ENCODE data around the gene DHCR24.
"Not testable (repeated sequence)": the region's sequence is repeated elsewhere in the genome, so short reads cannot be mapped to it uniquely, and the experiment has no call there.

Gene DHCR24, protein sequence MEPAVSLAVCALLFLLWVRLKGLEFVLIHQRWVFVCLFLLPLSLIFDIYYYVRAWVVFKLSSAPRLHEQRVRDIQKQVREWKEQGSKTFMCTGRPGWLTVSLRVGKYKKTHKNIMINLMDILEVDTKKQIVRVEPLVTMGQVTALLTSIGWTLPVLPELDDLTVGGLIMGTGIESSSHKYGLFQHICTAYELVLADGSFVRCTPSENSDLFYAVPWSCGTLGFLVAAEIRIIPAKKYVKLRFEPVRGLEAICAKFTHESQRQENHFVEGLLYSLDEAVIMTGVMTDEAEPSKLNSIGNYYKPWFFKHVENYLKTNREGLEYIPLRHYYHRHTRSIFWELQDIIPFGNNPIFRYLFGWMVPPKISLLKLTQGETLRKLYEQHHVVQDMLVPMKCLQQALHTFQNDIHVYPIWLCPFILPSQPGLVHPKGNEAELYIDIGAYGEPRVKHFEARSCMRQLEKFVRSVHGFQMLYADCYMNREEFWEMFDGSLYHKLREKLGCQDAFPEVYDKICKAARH

GRCh38 chr1:54886724-54887664 is at the start of gene DHCR24:
Gene DHCR24, minus strand, starts transcription at chr1:54887195. Its CDS starts 76 bp downstream, at chr1:54887119.
- DNase-seq (ENCODE audit: low read depth in 2 of 2) = peak; percentile 61 to 75

DNA sequence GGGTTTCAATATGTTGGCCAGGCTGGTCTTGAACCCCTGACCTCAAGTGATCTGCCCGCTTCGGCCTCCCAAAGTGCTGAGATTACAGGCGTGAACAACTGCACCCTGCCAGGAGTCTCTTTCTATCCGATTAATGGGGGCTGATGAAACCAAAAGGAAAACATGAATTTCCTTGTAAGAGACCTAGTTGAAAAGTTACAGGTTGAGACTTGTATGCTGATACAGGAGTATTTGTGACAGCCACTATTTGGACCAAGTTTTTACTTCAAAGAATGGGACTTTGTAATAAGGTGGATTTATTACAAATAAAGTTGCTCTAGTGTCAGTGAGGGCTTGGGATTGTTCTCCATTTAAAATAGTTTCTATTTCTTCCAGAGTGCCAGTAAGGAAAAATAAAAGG is 49.8 kb upstream of the DHCR24 start:
- no peak for DNase-seq (ENCODE audit: low read depth in 2 of 2)

DNA sequence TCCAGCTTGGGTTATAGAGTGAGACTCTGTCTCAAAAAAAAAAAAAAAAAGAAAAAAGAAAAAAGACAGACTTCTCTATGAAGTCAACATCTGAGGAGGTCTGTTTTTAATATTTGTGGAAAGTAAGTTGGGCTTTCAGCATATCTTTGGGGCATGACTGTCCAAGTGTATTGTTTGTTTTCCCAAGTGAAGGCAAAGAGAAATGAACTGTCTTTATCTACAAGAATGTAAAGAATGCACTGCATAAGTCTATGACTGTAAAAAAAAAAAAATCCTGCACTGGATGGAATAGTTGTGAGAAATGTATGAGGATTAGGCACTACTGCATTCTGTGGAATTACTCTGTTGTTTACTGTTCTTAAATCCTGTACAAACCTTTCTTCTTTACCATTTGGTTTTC is 47.9 kb upstream of the DHCR24 start:
- no peak for DNase-seq (ENCODE audit: low read depth in 2 of 2)

DNA sequence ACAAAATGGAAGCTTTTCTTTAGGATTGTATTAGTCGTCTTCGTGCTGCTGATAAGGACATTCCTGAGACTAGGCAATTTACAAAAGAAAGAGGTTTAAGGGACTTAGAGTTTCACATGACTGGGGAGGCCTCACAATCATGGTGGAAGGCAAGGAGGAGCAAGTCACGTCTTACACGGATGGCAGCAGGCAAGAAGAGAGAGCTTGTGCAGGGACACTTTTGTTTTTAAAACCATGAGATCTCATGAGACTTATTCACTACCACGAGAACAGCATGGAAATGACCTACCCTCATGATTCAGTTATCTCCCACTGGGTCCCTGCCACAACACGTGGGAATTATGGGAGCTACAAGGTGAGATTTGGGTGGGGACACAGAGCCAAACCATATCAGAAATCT is 47.1 kb upstream of the DHCR24 start:
- not testable (repeated sequence) for DNase-seq (ENCODE audit: low read depth in 2 of 2)

- no peak for DNase-seq (ENCODE audit: low read depth in 2 of 2)
These were observed 44.4 kb upstream of the DHCR24 start for GRCh38 chr1:54931275-54931840.

- no peak for DNase-seq (ENCODE audit: low read depth in 2 of 2)
These were observed 42.7 kb upstream of the DHCR24 start for GRCh38 chr1:54929700-54930099.

DNA sequence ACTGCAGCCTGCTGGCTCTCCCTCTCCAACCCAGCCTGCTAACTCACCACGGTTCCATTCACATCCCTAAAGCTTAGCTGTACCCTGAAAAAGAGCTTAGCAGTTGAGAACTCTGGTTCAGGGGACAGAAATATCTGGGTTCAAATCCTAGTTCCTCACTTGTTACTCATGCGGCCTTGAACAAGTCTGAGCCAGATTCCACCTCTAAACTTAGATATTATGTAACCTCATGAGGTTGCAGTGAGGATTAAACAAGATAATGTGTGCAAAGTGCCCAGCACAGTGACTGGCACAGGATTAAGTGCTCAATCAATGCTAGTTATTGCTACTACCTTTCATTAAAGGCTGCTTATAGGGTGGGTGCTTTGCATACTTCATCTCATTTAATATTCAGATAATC is 41.3 kb upstream of the DHCR24 start:
- DNase-seq (ENCODE audit: low read depth in 2 of 2) = no peak

GRCh38 chr1:54927472-54928240 is 40.7 kb upstream of the DHCR24 start:
- no peak for DNase-seq (ENCODE audit: low read depth in 2 of 2)

- DNase-seq (ENCODE audit: low read depth in 2 of 2) = no peak
These were observed 40.0 kb upstream of the DHCR24 start for GRCh38 chr1:54926970-54927369.

- DNase-seq (ENCODE audit: low read depth in 2 of 2) = no peak
These were observed 36.0 kb upstream of the DHCR24 start for GRCh38 chr1:54922921-54923421.

- no peak for DNase-seq (ENCODE audit: low read depth in 2 of 2)
These were observed 35.2 kb upstream of the DHCR24 start for GRCh38 chr1:54922040-54922761.

DNA sequence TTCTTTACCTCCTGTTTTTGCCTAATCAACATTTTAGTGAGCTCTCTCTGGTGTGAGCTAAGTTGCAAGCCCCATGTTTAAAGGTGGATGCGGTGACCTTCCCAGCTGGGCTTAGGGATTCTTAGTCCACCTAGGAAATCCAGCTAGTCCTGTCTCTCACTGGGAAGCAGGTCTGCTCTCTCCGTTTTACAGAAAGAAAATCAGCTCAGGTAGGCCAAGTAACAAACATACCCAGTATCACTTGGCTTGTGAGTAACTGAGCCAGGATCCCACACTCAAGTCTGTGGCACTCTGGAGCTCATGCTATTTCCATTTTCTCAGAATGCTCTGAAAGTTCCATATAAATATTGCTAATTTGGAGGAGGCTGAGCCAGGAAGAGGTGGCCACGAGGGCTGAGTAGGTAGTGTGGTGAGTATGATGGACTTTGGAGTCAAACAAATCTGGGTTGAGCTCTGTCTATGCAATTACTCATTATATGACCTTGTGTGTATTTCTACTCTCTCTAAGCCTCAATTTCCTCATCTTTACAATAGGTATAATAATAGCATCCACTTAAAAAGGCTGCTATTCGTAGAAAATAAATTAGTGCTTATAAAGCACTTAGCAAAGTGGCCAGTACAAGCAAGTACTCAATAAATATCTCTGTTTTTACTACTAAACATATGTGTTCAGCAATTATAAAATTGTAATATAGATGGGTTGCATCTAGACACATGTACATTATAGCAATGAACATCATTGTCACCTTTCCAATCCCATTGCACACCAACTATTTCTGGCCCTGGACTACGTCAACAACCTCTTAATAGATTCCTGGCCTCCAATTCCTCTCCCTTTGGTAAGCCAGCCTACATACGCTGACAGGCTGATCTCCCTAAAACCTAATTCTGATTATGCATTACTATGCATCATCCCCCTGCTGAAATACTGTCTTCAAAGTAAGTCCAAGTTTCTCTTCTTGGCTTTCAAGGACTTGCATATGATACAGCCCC is 32.7 kb upstream of the DHCR24 start:
- DNase-seq (ENCODE audit: low read depth in 2 of 2) = no peak

DNA sequence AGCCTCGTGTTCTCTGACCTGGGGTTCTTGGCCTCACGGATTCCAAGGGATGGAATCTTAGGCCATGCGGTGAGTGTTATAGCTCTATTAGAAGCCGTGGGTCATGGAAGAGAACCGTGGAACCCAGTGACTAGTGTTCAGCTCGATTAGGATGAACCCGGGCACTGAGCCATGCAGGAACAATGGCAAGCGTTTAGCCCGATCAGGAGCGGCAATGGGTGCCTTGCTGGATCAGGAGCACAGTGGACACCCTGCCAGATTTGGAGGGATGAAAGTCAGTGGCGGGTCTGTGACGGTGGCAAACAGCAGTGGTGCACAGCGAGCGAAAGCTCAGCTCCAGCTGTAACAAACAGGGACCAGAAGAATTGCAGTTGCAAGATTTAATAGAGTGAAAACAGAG is 24.1 kb upstream of the DHCR24 start:
- not testable (repeated sequence) for DNase-seq (ENCODE audit: low read depth in 2 of 2)

DNA sequence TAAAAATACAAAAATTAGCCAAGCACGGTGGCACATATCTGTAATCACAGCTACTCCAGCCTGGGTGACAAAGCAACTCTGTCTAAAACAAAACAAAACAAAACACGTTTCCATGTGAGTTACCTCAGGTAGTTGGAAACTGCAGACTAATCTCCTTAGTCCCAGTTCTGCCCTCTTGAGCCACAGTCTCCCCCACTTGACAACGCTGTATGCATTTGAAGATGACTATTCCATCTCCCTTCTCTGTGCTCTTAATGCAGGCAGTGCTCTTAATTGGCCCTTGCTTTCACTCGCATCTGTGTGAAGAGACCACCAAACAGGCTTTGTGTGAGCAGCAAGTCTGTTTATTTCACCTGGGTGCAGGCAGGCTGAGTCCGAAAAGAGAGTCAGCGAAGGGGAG is 19.6 kb upstream of the DHCR24 start:
- no peak for DNase-seq (ENCODE audit: low read depth in 2 of 2)

DNA sequence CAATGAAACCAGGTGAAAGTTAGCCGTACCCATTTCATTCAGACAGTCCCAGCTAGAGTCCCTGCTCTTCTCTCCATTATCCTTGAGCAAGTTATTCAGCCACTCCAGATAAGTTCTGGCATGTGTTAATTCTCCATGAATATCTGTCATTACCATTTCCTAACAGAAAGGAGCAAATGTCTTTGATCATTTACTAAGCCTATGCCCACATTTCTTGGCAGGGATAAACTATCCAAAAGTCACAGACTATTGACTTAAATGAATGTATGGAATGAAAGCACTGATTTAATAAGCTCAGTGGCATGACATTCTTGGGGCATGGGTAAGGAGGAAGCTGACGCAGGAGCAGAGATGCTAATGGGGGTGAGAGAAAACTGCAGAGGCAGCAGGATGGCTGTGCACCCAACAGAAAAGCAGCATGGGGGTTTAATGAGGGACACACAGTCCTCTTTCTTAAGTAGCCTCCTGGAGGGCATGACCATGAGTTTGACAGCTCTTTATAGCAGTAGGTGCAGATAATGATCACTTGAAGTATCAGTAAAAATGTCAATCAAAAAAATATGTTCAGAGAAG is 17.6 kb upstream of the DHCR24 start:
- no peak for DNase-seq (ENCODE audit: low read depth in 2 of 2)

GRCh38 chr1:54894271-54894670 is 7.3 kb upstream of the DHCR24 start:
- no peak for DNase-seq (ENCODE audit: low read depth in 2 of 2)

GRCh38 chr1:54892586-54892985 is 5.6 kb upstream of the DHCR24 start:
- DNase-seq (ENCODE audit: low read depth in 2 of 2) = no peak

DNA sequence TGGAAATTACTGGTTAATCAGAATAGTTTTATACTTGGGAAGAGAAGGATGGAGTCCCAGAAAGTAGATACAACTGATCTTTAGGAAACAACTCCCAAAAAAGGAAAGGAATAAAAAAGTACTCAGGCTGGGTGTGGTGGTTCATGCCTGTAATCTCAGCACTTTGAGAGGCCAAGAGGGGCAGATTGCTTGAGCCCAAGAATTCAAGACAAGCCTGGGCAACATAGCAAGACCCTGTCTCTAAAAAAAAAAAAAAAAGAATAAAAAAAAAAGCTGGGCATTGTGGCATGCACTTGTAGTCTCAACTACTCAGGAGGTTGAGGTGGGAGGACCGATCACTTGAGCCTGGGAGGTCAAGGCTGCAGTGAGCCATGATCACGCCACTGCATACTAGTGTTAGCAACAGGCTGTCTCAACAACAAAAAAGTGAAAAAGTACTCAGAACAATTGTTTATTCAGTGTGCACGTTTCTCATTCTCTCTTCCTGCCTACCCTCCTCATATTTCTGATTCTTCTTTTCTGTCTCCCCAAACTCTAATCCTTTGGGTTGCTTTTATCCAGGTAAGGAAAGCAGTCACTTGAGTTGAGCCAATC is 2.2 kb upstream of the DHCR24 start:
- DNase-seq (ENCODE audit: low read depth in 2 of 2) = no peak
